Neural cell (in vitro differentiated cells): ENCODE measurements around the gene PRSS33. TPM values are rescaled to one million over a fixed set of nuclear protein-coding genes. Genes with fewer than 3 reads are reported as not detected.
A peak's percentile ranks its signal among the peaks of the same experiment; 100 is the strongest.

Source experiments
- H2AFZ ChIP-seq: fragments of 200-600, 300-800 bp; sonication (generic), shearing (Covaris generic); 2 replicates; pipeline ENCODE4 v1.6.0; 2014; ENCODE audit warnings: low read depth, mild to moderate bottlenecking, antibody characterized with exemption, low read length, moderate library complexity
- H3F3A ChIP-seq: fragments of 200-600 bp; shearing (Covaris generic); 2 replicates; pipeline ENCODE4 v1.6.1; 2016; ENCODE audit warnings: mild to moderate bottlenecking, moderate library complexity, mixed read lengths, antibody characterized with exemption, low read length; ENCODE audit not compliant: insufficient read depth, poor library complexity, severe bottlenecking
- H3K27ac ChIP-seq: fragments of 200-600, 300-800 bp; sonication (generic), shearing (Covaris generic); 2 replicates; pipeline ENCODE4 v1.5.1; 2014; ENCODE audit warnings: mild to moderate bottlenecking, low read length, moderate library complexity
- H3K27me3 ChIP-seq: fragments of 300-800, 200-600 bp; sonication (generic), shearing (Covaris generic); 2 replicates; pipeline ENCODE4 v1.6.0; 2014; ENCODE audit warnings: mild to moderate bottlenecking, low read depth, low read length, moderate library complexity; ENCODE audit not compliant: insufficient read depth
- H3K36me3 ChIP-seq: fragments of 300-800, 200-600 bp; sonication (generic), shearing (Covaris generic); 2 replicates; pipeline ENCODE4 v1.5.1; 2014; ENCODE audit warnings: mild to moderate bottlenecking, antibody characterized with exemption, low read length, moderate library complexity; ENCODE audit not compliant: insufficient read depth
- H3K4me2 ChIP-seq: fragments of 300-800, 200-600 bp; sonication (generic), shearing (Covaris generic); 2 replicates; pipeline ENCODE4 v1.6.0; 2014; ENCODE audit warnings: mild to moderate bottlenecking, low read length
- H3K4me3 ChIP-seq: fragments of 300-800, 200-600 bp; sonication (generic), shearing (Covaris generic); 2 replicates; pipeline ENCODE4 v1.5.1; 2014; ENCODE audit warnings: mild to moderate bottlenecking, low read length, moderate library complexity
- H3K79me2 ChIP-seq: fragments of 200-600 bp; shearing (Covaris generic); replicated peaks from 2 replicates; pipeline ENCODE4 v1.6.0; 2014; ENCODE audit warnings: mild to moderate bottlenecking, low read length, moderate library complexity; ENCODE audit not compliant: insufficient read depth
- H3K9ac ChIP-seq: fragments of 300-800, 200-600 bp; sonication (generic), shearing (Covaris generic); 2 replicates; pipeline ENCODE4 v1.6.1; 2016; ENCODE audit warnings: mild to moderate bottlenecking, low read length, mixed read lengths
- H3K9me2 ChIP-seq: fragments of 200-600 bp; shearing (Covaris generic); 2 replicates; pipeline ENCODE4 v1.6.1; 2016; ENCODE audit warnings: mild to moderate bottlenecking, low read length, mixed read lengths; ENCODE audit not compliant: insufficient read depth
- H3K9me3 ChIP-seq: fragments of 200-600, 300-800 bp; sonication (generic), shearing (Covaris generic); 2 replicates; pipeline ENCODE4 v1.6.1; 2016; ENCODE audit warnings: mild to moderate bottlenecking, mixed run types, low read length, moderate library complexity, mixed read lengths
- H4K20me1 ChIP-seq: fragments of 200-600 bp; shearing (Covaris generic); 2 replicates; pipeline ENCODE4 v1.6.1; 2016; ENCODE audit warnings: mild to moderate bottlenecking, mixed run types; ENCODE audit not compliant: insufficient read depth
- EP300 ChIP-seq: fragments of 450-650 bp; conservative IDR thresholded peaks from 2 replicates; pipeline ENCODE4 v1.6.1; 2014; ENCODE audit warnings: antibody characterized with exemption, mild to moderate bottlenecking, moderate library complexity; ENCODE audit not compliant: poor library complexity, severe bottlenecking
- EZH2 ChIP-seq: fragments of 200-600, 300-800 bp; shearing (Covaris generic), sonication (generic); IDR thresholded peaks from 2 replicates; pipeline ENCODE4 v1.6.1; 2014; ENCODE audit warnings: antibody characterized with exemption, low read length, borderline replicate concordance, mild to moderate bottlenecking; ENCODE audit not compliant: insufficient read depth, poor library complexity, severe bottlenecking
- MXI1 ChIP-seq: fragments of 450-650 bp; conservative IDR thresholded peaks from 2 replicates; pipeline ENCODE4 v1.6.1; 2014; ENCODE audit warnings: antibody characterized with exemption, mild to moderate bottlenecking; ENCODE audit not compliant: poor library complexity, severe bottlenecking
- POLR2AphosphoS5 ChIP-seq: IDR thresholded peaks from 2 replicates; pipeline ENCODE4 v1.6.1; 2012
- RAD21 ChIP-seq: fragments of 450-650 bp; conservative IDR thresholded peaks from 2 replicates; pipeline ENCODE4 v1.6.1; 2014; ENCODE audit warnings: antibody characterized with exemption, mild to moderate bottlenecking, moderate library complexity
- REST ChIP-seq: IDR thresholded peaks from 2 replicates; pipeline ENCODE4 v1.6.1; 2012; ENCODE audit warnings: borderline replicate concordance
- SMC3 ChIP-seq: fragments of 450-650 bp; conservative IDR thresholded peaks from 2 replicates; pipeline ENCODE4 v1.6.1; 2014; ENCODE audit warnings: antibody characterized with exemption, mild to moderate bottlenecking, moderate library complexity; ENCODE audit not compliant: poor library complexity
- TAF1 ChIP-seq: IDR thresholded peaks from 2 replicates; pipeline ENCODE4 v1.6.1; 2012; ENCODE audit warnings: low read depth
- polyA plus RNA-seq: library from polyadenylated mRNA; depleted of rRNA; stranded (reverse); fragments of >200 nt; gene quantifications from 2 replicates; pipeline ENCODE4 v1.2.3, GENCODE V29; 2014
- TF ChIP-seq, protein P1 (sequence below): fragments of 450-650 bp; IDR thresholded peaks from 2 replicates; pipeline ENCODE4 v1.5.1; 2014; ENCODE audit warnings: antibody characterized with exemption, mild to moderate bottlenecking, moderate library complexity; ENCODE audit not compliant: poor library complexity, severe bottlenecking

Gene PRSS33
- polyA plus RNA-seq, 1 donor from 2014 or later, result not detected

DNA sequence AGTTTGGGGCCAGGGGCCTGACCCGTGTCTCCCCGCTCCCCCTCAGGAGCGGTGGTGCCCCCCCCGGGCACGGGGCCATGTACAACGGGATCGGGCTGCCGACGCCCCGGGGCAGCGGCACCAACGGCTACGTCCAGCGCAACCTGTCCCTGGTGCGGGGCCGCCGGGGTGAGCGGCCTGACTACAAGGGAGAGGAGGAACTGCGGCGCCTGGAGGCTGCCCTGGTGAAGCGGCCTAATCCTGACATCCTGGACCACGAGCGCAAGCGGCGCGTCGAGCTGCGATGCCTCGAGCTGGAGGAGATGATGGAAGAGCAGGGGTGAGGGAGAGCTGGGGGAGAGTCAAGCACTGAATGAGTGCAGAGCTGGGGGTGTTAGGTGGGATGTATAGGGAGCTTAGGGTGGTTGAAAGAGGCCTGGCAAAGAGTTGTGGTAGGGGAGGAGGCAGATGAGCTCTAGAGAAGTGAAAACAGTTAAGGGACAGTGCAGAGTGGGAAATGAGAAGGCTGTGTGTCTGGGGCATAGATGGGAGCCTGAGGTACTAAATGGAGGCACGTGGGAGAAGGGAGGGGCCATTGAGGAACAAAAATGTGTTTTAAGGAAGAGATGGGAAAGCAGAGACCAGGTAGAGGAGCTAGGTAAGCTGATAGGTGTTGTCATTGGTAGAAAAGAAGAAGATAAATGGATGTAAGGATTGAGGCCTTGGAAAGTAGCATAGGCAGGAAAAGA is 30.9 kb downstream of the PRSS33 start:
- Histone ChIP-seq H2AFZ (no peak overlapping the region), H3F3A (peaks cover 3% of the 10 kb centered on the region), H3K4me2 (no peak overlapping the region), H3K79me2 (peaks cover 68% of the 10 kb centered on the region), H3K36me3 (peaks cover 27% of the 10 kb centered on the region), H3K9me3 (no peaks in the 10 kb centered on the region), H4K20me1 (peaks cover 10% of the 10 kb centered on the region), H3K4me3 (no peak overlapping the region), H3K9ac (no peak overlapping the region), H3K9me2 (no peaks in the 10 kb centered on the region), H3K27me3 (no peaks in the 10 kb centered on the region), H3K27ac (no peak overlapping the region)
- TF ChIP-seq, protein P1, sequence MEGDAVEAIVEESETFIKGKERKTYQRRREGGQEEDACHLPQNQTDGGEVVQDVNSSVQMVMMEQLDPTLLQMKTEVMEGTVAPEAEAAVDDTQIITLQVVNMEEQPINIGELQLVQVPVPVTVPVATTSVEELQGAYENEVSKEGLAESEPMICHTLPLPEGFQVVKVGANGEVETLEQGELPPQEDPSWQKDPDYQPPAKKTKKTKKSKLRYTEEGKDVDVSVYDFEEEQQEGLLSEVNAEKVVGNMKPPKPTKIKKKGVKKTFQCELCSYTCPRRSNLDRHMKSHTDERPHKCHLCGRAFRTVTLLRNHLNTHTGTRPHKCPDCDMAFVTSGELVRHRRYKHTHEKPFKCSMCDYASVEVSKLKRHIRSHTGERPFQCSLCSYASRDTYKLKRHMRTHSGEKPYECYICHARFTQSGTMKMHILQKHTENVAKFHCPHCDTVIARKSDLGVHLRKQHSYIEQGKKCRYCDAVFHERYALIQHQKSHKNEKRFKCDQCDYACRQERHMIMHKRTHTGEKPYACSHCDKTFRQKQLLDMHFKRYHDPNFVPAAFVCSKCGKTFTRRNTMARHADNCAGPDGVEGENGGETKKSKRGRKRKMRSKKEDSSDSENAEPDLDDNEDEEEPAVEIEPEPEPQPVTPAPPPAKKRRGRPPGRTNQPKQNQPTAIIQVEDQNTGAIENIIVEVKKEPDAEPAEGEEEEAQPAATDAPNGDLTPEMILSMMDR, result no peak
- TF ChIP-seq RAD21 (no peak), EP300 (no peak), MXI1 (no peak), POLR2AphosphoS5 (no peak), TAF1 (no peak), EZH2 (no peak), REST (no peak), SMC3 (no peak)

GRCh38 chr16:2755158-2755557 is 32.2 kb downstream of the PRSS33 start:
- Histone ChIP-seq H3K79me2 (peaks cover 60% of the 10 kb centered on the region), H3K4me3 (peak overlapping the region; percentile 98), H3K4me2 (peak overlapping the region; percentile 30), H3F3A (peaks cover 3% of the 10 kb centered on the region), H2AFZ (no peak overlapping the region), H4K20me1 (peaks cover 10% of the 10 kb centered on the region), H3K27me3 (no peaks in the 10 kb centered on the region), H3K9me3 (no peaks in the 10 kb centered on the region), H3K9ac (no peak overlapping the region), H3K27ac (no peak overlapping the region), H3K36me3 (peaks cover 19% of the 10 kb centered on the region), H3K9me2 (no peaks in the 10 kb centered on the region)
- TF ChIP-seq, protein P1, result no peak
- TF ChIP-seq EP300, result no peak
- no peak for TF ChIP-seq SMC3
- TF ChIP-seq RAD21, result no peak
- TF ChIP-seq POLR2AphosphoS5, result no peak
- no peak for TF ChIP-seq TAF1
- TF ChIP-seq MXI1, result no peak
- TF ChIP-seq REST, result no peak
- no peak for TF ChIP-seq EZH2
